HG02884 (cell line): ENCODE measurements around the gene AP3B2.
"Not testable (repeated sequence)": the region's sequence is repeated elsewhere in the genome, so short reads cannot be mapped to it uniquely, and the experiment has no call there.

Source experiments
- ATAC-seq: cut with Tn5 transposase; IDR thresholded peaks from one replicate; pipeline ENCODE4 v1.9.1; 2021; ENCODE audit warnings: mild to moderate bottlenecking, moderate library complexity; ENCODE audit not compliant: unreplicated experiment

The AP3B2 gene, protein sequence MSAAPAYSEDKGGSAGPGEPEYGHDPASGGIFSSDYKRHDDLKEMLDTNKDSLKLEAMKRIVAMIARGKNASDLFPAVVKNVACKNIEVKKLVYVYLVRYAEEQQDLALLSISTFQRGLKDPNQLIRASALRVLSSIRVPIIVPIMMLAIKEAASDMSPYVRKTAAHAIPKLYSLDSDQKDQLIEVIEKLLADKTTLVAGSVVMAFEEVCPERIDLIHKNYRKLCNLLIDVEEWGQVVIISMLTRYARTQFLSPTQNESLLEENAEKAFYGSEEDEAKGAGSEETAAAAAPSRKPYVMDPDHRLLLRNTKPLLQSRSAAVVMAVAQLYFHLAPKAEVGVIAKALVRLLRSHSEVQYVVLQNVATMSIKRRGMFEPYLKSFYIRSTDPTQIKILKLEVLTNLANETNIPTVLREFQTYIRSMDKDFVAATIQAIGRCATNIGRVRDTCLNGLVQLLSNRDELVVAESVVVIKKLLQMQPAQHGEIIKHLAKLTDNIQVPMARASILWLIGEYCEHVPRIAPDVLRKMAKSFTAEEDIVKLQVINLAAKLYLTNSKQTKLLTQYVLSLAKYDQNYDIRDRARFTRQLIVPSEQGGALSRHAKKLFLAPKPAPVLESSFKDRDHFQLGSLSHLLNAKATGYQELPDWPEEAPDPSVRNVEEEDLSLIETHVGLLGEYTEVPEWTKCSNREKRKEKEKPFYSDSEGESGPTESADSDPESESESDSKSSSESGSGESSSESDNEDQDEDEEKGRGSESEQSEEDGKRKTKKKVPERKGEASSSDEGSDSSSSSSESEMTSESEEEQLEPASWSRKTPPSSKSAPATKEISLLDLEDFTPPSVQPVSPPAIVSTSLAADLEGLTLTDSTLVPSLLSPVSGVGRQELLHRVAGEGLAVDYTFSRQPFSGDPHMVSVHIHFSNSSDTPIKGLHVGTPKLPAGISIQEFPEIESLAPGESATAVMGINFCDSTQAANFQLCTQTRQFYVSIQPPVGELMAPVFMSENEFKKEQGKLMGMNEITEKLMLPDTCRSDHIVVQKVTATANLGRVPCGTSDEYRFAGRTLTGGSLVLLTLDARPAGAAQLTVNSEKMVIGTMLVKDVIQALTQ

DNA sequence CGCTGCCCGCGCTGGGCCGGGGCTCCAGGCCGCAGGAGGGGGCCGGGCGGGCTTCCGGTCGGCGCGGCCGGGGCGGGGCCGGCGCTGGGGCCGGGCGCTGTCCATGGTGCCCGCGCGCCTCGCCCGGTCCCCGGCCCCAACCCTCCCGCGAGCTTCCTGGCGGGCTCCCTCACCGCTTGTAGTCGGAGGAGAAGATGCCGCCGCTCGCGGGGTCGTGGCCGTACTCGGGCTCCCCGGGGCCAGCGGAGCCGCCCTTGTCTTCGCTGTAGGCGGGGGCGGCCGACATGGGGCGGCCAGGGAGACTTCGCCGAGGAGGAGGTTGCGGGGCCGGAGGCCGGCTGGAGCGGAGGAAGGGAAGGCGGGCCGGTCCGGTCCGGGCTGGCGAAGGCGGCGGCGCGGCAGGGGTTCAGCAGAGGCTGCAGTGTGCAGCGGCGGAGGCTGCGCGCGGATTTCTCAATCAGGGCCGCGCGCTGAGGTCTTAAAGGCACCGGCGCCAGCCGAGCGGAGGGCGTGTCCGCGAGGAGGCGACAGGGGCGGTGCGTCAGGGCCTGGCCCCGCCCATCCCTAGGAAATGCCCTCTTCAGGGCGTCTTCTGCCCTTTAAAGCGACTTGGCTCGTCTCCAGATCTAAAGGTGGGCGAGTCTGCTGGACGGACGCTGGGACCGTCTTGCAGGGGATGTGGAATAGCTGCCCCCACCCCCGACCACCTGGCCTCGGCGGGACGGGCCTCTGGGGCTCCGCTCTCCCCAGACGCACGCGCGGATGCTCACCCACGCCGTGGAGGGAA, at the start of gene AP3B2:
AP3B2 (minus strand) TSS at position 455 of the 787 bp plus-strand sequence; CDS start at position 286, 169 bp downstream.
- ATAC-seq = peak; percentile 92

DNA sequence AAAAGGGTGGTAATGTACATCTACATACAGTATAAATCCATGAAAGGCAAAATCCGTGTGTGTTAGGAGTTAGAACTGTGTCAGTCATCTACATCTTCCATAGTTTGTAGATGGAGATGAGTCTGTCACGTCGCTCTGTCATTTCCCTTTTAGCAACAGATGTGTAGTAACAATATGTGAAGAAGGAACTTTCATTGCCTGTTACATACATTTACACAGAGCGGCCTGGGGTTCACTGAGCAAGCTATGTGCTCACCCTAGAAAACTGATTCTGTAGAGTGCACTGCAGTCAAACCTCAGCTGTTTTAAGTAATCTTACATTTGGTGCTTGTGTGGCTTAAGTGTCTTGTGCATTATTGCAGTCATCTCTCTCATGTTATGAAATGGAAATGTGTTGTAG, 41.6 kb upstream of the AP3B2 start:
- ATAC-seq = no peak

DNA sequence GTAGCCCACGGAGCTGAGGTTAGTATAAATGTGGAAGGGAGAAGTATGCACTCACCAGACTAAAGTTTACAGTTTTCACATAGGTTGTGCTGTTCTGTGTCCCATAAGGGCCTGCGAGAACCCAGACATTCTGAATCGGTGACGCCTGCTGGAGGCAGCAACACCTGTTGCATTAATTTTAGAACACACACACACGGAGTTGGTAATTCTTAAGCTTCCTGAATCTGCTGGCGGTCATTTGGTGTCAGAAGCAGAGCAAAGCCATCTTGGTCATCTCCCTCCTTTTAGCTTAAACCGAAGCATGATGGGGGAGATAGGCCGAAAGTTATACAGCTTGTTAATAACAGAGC, 41.1 kb upstream of the AP3B2 start:
- peak; percentile 22 for ATAC-seq

DNA sequence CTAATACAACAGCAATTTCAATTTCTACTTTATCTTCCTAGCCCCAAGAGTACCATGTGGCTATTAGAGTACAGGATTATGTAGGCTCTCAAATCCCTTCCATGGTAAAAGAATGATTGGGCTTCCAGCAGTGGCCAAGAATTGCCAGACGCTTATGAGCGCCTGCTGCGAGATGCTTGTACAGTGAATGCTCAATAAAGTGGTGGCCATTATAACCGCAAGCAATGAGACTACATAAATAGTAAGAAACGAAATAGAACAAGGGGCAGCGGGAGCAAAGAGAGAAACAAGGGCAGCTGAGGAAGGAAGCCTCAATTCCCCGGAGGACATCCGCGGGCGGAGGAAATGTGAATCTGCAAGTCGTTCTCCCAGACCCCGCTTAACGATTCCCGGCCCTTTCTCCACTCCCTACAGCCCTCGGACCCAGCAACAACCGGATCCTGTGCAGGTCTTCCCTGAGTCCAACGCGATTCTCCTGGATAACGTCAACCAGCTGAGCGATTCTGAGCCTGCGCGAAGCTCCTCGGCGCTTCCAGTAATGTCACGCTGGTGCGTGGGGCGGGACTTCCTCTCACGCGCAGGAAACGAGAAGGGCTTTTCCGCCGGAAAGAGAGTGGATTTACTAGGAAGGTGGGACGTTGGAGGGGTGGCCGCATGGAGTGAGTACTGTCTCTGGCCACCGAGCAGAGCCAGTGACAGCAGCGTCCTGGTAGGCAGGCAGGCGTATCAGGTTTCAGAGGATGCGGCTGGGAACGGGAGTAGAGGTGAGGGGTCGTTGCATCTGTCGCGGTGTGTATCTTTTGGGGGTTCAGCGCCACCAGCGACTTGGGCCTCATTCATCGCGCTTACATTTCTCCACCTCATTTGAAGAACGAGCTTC, 40.5 kb upstream of the AP3B2 start:
- peak; percentile 87 for ATAC-seq

DNA sequence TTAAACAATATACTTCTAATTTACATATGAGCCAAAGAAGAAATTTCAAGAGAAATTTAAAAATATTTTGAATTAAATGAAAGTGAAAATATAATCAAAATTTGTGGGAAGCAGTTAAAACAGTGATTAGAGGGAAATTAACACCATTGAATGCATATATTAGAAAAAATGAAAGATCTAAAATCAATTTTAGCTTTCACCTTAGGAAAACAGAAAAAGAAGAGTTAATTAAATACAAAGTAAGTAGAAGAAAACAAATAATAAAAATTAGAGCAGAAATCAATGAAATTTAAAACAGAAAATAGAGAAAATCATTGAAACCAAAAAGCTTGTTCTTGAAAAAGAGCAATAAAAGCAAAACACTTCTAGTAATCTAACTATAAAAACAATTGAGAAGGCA, 38.6 kb upstream of the AP3B2 start:
- ATAC-seq = no peak

DNA sequence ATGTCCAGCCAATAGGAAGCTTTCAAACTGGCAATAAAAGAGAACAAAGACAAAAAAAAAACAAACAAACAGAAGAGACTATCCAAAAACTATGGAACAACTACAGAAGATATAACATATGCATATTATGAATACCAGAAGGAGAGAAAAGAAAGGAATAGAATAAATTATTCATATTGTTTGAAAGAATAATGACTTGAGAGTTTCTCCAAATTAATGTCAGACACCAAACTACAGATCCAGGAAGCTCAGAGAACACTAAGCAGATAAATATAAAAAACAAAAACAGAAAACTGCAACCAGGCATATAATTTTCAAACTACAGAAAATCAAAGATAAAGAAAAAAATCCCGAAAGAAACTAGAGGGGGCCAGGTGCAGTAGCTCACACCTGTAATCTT, 34.1 kb upstream of the AP3B2 start:
- no peak for ATAC-seq

DNA sequence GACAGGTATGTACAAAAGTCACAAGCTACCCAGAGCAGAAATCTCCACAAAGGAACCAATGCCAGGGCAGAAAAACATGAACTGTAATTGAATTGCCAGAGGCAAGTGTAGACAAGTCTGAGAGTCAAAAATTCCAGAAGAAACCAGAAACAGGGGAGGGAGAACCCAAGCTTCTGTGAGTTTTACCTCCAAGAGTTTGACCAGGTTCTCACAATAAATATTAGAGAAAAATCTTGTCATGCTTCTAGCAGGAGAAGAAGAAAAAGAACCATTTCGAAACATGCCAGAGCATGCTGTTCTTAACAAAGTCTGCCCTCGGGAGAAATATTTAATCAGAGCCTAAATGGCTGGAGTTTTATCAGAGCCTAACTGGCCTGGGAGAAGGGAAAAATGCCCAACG, 32.5 kb upstream of the AP3B2 start:
- ATAC-seq = no peak

DNA sequence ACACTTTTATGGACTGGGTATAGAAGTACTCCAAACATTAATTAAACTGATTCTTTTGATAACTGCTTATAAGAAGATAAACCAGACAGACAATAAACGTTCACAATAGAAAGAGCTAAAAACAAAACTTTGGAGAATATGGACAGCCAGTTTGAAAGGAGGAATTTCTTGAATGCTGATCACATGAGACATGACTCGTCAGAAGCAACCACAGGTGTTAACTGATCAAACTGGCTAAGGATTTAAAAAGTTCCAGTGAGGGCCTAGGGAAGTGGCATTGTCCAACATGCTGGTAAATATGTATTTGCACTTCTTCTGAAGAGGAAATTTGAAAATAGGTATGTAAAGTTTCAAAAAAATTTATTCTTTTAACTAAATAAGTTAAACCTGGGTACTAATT, 29.4 kb upstream of the AP3B2 start:
- ATAC-seq = no peak

DNA sequence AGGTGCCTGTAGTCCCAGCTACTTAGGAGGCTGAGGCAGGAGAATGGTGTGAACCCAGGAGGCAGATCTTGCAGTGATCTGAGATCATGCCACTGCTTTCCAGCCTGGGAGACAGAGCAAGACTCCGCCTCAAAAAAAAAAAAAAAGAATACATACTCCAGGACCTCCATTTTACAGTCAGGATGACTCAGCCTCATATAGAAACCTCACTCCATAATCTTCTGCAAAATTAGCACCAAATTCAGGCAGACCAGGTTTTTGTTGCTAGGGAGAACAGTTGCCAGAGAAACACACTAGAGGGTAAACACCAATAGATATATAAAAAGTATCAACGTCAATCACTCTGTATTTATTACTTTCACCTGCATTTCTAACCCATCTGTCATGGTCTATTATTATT, 28.3 kb upstream of the AP3B2 start:
- no peak for ATAC-seq

DNA sequence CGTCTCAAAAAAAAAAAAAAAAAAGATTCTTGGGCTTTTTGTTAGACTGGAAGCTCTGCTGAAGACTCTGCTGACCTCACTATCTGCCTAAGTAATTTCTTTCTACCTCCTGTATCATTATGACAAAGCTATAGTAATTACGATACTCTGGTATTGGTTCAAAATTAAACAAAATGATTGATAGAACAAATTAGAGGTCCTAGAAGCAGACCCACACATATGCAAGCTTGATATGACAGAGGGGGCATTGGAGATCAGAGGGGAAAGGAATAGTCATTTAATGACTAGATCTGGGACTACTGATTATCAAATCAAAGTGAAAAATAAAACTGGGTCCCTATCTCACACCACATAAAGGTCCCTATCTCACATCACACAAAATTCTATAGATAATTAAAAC, 21.9 kb upstream of the AP3B2 start:
- ATAC-seq = no peak

DNA sequence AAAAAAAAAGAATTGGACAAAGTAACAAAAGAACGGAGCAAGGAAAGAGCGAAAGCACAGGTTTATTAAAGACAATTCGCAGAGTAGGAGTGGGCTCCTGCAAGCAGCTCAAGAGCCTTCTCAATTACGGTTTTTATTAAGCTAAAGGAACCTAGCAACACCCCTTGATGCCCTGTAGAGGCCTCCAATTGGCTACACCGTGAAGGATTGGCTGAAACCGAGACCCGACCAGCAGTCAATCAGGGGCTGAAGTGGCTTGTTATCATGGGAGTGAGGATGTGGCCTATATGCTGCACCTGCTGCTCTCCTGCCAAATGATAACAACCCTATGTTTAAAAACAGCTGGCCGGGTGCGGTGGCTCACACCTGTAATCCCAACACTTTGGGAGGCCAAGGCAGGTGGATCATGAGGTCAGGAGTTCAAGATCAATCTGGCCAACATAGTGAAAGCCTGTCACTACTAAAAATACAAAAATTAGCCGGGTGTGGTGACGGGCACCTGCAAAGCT, 20.4 kb upstream of the AP3B2 start:
- ATAC-seq = no peak

DNA sequence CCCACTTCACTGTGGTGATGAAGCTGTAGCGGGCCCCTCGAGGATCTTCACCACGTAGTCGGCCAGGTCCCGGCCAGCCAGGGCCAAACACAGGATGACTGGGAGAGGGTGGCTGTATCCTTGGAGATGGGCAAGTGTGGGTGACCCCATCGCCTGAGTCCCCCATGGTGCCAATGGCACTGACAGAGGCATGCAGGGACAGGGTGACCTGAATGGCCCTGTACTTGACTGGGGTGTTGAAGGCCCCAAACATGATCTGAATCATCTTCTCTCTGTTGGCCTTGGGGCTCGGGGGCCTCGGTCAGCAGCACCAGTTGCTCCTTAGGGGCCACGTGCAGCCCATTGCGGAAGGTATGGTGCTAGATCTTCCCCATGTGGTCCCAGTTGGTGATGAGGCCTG, 17.1 kb upstream of the AP3B2 start:
- ATAC-seq = no peak

DNA sequence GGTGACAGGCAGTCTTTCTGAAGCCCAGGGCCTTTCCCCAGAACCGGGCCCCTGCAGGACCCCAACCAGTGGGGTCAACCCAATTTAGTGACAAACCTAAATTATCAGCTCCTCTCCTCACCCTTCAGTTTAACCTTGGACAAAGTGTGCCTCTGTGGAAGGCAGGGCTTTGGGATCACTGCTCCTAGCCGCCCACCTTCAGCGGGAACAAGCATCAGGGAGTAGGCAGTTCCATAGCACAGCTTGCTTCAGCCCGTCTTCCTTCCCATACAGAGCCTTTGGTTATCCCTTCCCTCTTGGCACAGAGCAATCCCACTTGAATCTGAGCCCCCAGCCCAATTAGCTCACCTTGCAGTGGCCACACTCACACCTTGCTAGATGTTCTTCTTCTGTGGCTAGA, 5.3 kb upstream of the AP3B2 start:
- no peak for ATAC-seq

DNA sequence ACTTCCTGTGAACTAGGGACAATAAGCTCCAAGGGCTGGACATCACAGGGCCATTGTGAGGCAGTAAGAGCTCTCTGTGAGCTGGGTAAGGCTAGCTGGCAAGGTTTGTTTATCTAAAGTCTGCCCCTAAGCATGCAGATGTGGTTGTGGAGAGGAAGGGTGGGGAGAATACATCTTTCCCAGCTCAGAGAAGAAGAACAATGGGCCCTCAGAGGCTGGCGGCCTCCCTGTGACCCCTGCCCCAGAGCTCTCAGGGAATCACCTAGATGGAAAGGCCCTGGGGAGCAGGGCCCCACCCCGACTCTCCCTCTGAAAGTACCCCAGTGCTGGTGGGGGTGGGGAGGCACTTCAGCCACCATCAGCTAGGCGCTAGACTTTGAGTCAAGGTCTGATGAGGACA, 4.3 kb upstream of the AP3B2 start:
- ATAC-seq = no peak

DNA sequence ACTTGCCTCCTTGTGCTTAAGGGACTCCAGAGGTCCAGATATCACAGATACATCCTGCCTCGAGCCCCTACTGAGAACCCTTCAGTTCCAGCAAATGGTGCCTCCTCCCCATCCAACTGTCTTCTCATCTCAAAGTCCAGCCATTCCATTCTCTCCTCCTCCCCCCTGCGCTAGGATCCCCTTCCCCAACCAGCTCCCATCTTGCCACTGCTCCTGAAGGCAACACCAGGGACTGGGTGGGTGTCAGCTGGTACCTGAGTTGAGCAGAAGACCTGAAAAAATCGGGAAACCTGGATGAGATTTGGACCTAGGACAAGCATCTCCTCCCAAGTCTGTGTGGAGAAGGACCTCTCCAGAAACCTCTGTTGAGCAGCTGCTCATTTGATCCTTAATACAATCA, 2.4 kb upstream of the AP3B2 start:
- ATAC-seq = no peak

DNA sequence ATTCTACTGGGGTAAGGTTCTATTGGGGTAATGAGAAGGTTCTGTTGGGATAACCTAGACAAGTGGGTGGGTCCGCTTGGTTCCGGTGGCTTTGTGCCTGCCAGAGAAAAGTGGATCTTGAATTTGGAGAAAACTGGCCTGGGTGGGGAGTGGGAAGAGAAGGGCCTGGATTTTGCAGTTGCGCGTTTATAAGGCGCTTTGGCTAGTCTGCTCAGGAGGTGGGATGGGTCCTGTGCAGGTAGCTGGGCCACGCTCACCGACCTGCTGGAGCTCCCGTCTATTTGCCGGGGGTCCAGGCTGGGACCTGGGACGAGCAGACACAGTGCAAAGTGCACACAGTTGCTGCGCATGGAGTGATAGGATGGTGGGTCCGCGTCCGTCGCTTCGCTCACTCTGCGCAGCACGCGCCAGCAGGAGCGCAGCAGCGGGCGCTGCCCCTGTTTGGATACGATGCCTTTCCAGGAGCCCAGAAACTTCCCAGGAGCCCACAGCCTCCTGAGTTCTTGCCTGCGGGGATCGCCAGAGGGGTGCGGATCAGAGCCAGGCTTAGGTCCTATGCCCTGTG, 1.3 kb upstream of the AP3B2 start:
- ATAC-seq = no peak

DNA sequence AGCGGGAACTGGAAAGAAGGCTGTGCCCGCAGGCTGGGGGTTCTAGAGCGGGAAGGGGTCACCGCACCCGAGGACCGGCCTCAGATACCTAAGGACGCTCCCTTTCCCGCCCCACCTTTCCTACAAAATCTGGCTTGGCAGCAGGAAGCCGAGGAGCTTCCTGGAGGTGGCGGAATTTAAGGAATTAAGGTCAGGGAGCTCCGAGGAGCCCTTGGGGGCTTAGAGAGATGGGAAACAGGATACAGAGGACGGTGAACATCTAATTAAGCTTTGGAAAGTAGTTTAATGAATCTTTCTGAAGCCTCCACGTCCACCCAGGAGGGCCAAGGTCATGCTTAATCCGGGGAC, 507 bp upstream of the AP3B2 start:
- ATAC-seq = no peak

DNA sequence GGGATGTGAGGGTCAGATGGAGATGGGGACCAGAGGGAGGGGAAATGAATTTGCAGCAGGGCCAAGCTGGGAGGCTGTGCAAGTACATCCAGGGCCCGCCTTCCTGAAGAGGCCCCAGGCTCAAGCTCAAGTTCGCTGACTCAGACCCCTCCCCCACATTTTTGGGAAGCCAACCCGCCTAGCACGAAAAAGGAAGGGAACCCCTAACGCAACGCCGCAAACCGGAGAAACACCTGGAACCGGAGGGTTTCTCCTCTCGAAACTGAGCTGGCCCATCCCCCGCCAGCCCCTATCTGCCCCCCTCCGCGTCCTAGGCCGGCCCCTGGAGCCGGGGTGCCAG, 624 bp downstream of the AP3B2 start:
- ATAC-seq = no peak

DNA sequence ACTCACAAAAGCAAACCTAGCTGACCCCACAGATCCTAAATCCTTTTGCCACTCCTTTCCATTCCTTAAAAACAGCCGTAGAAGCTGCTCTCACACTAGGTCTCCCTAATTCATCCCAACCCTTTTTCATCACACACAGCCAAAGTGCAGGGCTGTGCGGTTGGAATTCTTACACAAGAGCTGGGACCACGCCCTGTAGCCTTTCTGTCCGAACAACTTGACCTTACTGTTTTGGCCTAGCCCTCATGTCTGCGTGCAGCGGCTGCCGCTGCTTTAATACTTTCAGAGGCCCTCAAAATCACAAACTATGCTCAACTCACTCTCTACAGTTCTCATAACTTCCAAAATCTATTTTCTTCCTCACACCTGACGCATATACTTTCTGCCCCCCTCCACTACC, 3.8 kb downstream of the AP3B2 start:
- not testable (repeated sequence) for ATAC-seq

DNA sequence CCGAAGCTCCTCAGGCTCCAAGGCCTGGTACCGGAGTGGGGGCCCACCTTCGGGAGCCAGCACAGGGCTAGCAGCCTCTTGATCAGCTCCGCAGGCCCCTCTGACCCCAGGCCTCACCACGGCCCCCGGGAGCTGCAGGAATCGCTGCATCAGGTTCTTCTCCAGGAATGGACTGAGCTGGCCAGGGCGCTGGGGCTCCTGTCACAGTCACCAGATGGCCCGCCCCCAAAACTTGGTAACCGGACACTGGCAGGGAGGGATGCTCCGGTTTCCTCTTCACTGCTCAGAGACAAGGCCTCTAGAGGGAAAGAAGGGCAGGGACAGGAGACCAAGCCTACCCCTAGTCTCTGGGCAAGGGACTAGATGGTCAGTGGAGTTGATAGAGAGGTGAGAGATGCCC, 9.9 kb downstream of the AP3B2 start:
- no peak for ATAC-seq
